ENCODE data around the gene PHACTR3. TPM values are rescaled to one million over a fixed set of nuclear protein-coding genes. Genes with fewer than 3 reads are reported as not detected.

Gene PHACTR3
- total and polyA plus RNA-seq, 2 experiments from 2014 or later = 0.45 to 0.61 TPM

DNA sequence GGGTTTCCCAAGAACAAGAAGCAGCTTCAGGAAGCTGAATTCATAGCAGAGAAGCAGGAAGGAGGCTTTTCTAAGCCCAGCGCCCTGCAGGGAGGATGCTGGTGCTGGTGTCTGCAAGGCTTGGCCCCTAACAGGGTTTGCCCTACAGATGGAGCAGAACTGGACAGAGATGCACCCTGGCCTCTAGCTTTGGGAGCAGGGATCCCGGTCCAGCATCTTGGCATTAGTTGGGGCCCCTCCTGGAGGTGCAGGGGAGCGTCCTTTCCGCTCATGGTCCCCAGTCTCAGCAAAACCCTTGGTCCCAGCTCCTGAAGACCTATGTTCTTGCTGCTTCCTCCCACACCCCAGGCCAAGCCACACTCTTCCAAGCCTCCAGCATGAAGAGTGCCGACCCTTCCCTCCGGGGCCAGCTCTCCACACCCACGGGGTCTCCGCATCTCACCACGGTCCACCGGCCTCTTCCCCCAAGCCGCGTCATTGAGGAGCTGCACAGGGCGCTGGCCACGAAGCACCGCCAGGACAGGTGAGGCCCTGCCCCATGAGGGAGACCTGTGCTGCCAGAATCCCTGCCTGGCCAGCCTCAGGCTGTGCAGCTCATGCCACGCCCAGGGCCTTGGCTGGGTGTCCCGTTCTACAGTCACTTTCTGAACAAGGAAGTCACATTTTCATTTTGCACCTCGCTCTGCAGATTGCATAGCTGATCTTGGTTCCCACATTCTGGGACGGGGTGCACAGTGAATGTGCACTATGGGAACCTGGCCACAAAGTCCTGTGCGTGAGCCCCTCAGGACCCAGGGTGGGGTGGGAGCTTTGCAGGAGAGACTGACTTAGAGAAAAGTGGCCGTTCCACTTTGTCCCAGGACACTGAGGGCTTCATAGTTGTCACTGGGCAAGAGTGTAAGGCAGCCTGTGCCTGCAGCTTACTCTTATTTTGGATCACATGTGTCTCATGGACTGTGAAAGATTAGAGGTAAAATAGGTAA is 168.9 kb downstream of the PHACTR3 start:
- Mint-ChIP-seq H3K36me3 (ENCODE audit: low read depth) (no peaks in the 10 kb centered on the region), H3K27ac (no peak overlapping the region), H3K4me1 (peaks cover 2% of the 10 kb centered on the region; the same call in 1 of the 3 replicates), H3K27me3 (ENCODE audit: insufficient read depth, low read depth, poor library complexity) (peaks cover 10% of the 10 kb centered on the region), H3K9me3 (no peaks in the 10 kb centered on the region; the same call in 2 of the 3 replicates), H3K4me3 (no peak overlapping the region)
- Histone ChIP-seq H3K27me3 (ENCODE audit: insufficient read depth) (no peaks in the 10 kb centered on the region), H3K36me3 (ENCODE audit: insufficient read depth) (no peaks in the 10 kb centered on the region), H3F3A (replicated peaks; ENCODE audit: low read depth) (no peaks in the 10 kb centered on the region), H4K20me1 (replicated peaks; ENCODE audit: insufficient read depth) (no peaks in the 10 kb centered on the region), H3K4me3 (no peak overlapping the region), H2AFZ (no peak overlapping the region), H3K79me2 (replicated peaks; ENCODE audit: insufficient read depth) (no peaks in the 10 kb centered on the region), H3K9me2 (ENCODE audit: insufficient read depth) (no peaks in the 10 kb centered on the region), H3K4me2 (no peak overlapping the region), H3K4me1 (ENCODE audit: insufficient read depth) (no peaks in the 10 kb centered on the region), H3K27ac (ENCODE audit: low read depth) (no peak overlapping the region)
- no peak for TF ChIP-seq EZH2 (IDR thresholded peaks at IDR 0.05; ENCODE audit: low read depth, unreplicated experiment)
- TF ChIP-seq EZH2phosphoT487 (IDR thresholded peaks at IDR 0.05; ENCODE audit: unreplicated experiment) = no peak
- TF ChIP-seq, protein P1, sequence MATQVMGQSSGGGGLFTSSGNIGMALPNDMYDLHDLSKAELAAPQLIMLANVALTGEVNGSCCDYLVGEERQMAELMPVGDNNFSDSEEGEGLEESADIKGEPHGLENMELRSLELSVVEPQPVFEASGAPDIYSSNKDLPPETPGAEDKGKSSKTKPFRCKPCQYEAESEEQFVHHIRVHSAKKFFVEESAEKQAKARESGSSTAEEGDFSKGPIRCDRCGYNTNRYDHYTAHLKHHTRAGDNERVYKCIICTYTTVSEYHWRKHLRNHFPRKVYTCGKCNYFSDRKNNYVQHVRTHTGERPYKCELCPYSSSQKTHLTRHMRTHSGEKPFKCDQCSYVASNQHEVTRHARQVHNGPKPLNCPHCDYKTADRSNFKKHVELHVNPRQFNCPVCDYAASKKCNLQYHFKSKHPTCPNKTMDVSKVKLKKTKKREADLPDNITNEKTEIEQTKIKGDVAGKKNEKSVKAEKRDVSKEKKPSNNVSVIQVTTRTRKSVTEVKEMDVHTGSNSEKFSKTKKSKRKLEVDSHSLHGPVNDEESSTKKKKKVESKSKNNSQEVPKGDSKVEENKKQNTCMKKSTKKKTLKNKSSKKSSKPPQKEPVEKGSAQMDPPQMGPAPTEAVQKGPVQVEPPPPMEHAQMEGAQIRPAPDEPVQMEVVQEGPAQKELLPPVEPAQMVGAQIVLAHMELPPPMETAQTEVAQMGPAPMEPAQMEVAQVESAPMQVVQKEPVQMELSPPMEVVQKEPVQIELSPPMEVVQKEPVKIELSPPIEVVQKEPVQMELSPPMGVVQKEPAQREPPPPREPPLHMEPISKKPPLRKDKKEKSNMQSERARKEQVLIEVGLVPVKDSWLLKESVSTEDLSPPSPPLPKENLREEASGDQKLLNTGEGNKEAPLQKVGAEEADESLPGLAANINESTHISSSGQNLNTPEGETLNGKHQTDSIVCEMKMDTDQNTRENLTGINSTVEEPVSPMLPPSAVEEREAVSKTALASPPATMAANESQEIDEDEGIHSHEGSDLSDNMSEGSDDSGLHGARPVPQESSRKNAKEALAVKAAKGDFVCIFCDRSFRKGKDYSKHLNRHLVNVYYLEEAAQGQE (IDR thresholded peaks at IDR 0.05; ENCODE audit: unreplicated experiment) = no peak
- TF ChIP-seq ZNF331 (CRISPR knock-in tag; IDR thresholded peaks at IDR 0.05; ENCODE audit: low read depth) = no peak
- no peak for ATAC-seq
- no peak for DNase-seq (ENCODE audit: low spot score)

DNA sequence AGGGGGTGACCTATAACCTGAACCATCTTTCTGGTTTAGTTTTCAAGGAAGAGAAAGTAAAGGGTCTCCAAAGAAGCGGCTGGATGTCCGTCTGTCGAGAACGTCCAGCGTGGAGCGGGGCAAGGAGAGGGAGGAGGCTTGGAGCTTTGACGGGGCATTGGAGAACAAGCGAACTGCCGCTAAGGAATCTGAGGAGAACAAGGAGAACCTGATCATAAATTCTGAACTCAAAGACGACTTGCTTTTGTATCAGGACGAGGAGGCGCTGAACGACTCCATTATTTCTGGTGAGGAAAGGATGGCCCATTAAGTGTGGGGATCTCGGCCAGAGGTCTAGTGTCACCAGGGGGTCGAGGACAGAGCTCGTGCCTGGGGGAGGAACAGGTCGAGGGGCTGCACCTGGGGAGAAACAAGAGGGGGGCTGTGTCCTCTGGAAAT is 169.9 kb downstream of the PHACTR3 start:
- Mint-ChIP-seq H3K4me3 (no peak overlapping the region), H3K36me3 (ENCODE audit: low read depth) (no peaks in the 10 kb centered on the region), H3K9me3 (no peaks in the 10 kb centered on the region; the same call in 2 of the 3 replicates), H3K27ac (no peak overlapping the region), H3K4me1 (peaks cover 2% of the 10 kb centered on the region; the same call in 1 of the 3 replicates), H3K27me3 (ENCODE audit: insufficient read depth, low read depth, poor library complexity) (peaks cover 10% of the 10 kb centered on the region)
- ATAC-seq (no peak), DNase-seq (ENCODE audit: low spot score) (no peak)
- Histone ChIP-seq H2AFZ (no peak overlapping the region), H3K4me1 (ENCODE audit: insufficient read depth) (no peaks in the 10 kb centered on the region), H3K36me3 (ENCODE audit: insufficient read depth) (no peaks in the 10 kb centered on the region), H3K4me3 (no peak overlapping the region), H3K27ac (ENCODE audit: low read depth) (no peak overlapping the region), H4K20me1 (replicated peaks; ENCODE audit: insufficient read depth) (no peaks in the 10 kb centered on the region), H3K27me3 (ENCODE audit: insufficient read depth) (no peaks in the 10 kb centered on the region), H3K4me2 (no peak overlapping the region), H3K79me2 (replicated peaks; ENCODE audit: insufficient read depth) (no peaks in the 10 kb centered on the region), H3F3A (replicated peaks; ENCODE audit: low read depth) (no peaks in the 10 kb centered on the region), H3K9me2 (ENCODE audit: insufficient read depth) (no peaks in the 10 kb centered on the region)
- TF ChIP-seq EZH2phosphoT487 (IDR thresholded peaks at IDR 0.05; ENCODE audit: unreplicated experiment) = no peak
- TF ChIP-seq EZH2 (IDR thresholded peaks at IDR 0.05; ENCODE audit: low read depth, unreplicated experiment) = no peak
